Dedifferentiated amniotic fluid mesenchymal stem cell (primary cell): Measurements from ENCODE around the gene EIF2A.
"Not testable (repeated sequence)": the region's sequence is repeated elsewhere in the genome, so short reads cannot be mapped to it uniquely, and the experiment has no call there.

Experiments
- DNase-seq: peaks from one replicate; pipeline ENCODE4 v3.0.0-alpha.2; 2016; ENCODE audit errors: extremely low spot score

EIF2A gene

GRCh38 chr3:150602426-150603152, 56.0 kb downstream of the EIF2A start:
- no peak for DNase-seq

- peak; percentile 93 for DNase-seq
Observed at GRCh38 chr3:150603153-150603979, 56.8 kb downstream of the EIF2A start, which contains the start of gene SELENOT. Gene SELENOT, plus strand, starts transcription at chr3:150603321. Its CDS starts 42 bp downstream, at chr3:150603363.

GRCh38 chr3:150603980-150604319, 57.4 kb downstream of the EIF2A start:
- DNase-seq = no peak

- DNase-seq = no peak
Observed at GRCh38 chr3:150605998-150606641, 59.5 kb downstream of the EIF2A start.

- no peak for DNase-seq
Observed at GRCh38 chr3:150607267-150608065, 60.9 kb downstream of the EIF2A start.

- DNase-seq = no peak
Observed at GRCh38 chr3:150609988-150610387, 63.4 kb downstream of the EIF2A start.

GRCh38 chr3:150610785-150611184, 64.2 kb downstream of the EIF2A start:
- no peak for DNase-seq

- DNase-seq = no peak
Observed at GRCh38 chr3:150611666-150612065, 65.1 kb downstream of the EIF2A start.

- DNase-seq = no peak
Observed at GRCh38 chr3:150612494-150612893, 65.9 kb downstream of the EIF2A start.

GRCh38 chr3:150613034-150613433, 66.4 kb downstream of the EIF2A start:
- no peak for DNase-seq

GRCh38 chr3:150613709-150614480, 67.3 kb downstream of the EIF2A start:
- DNase-seq = no peak

GRCh38 chr3:150620002-150620689, 73.6 kb downstream of the EIF2A start:
- no peak for DNase-seq

- not testable (repeated sequence) for DNase-seq
Observed at GRCh38 chr3:150622955-150623354, 76.4 kb downstream of the EIF2A start.

- DNase-seq = no peak
Observed at GRCh38 chr3:150623945-150624344, 77.4 kb downstream of the EIF2A start.

GRCh38 chr3:150626148-150626930, 79.8 kb downstream of the EIF2A start:
- no peak for DNase-seq

- DNase-seq = peak; percentile 72
Observed at GRCh38 chr3:150627557-150627956, 81.0 kb downstream of the EIF2A start.

- DNase-seq = no peak
Observed at GRCh38 chr3:150631515-150632221, 85.1 kb downstream of the EIF2A start.

- no peak for DNase-seq
Observed at GRCh38 chr3:150635076-150635475, 88.5 kb downstream of the EIF2A start.

GRCh38 chr3:150635526-150635925, 88.9 kb downstream of the EIF2A start:
- DNase-seq = no peak
